OCI-LY1 (cell line): ENCODE measurements around the gene CLDN20.

Experiments used
- EZH2 ChIP-seq: fragments of 200-600 bp; sonication (generic), shearing (Covaris generic); IDR thresholded peaks from 2 replicates; pipeline ENCODE4 v1.8.0; 2017; ENCODE audit warnings: borderline replicate concordance, mixed run types, mild to moderate bottlenecking, antibody characterized with exemption, low read length, moderate library complexity, mixed read lengths
- TF ChIP-seq, protein P1 (sequence below): fragments of 200-600 bp; sonication (generic), shearing (Covaris generic); IDR thresholded peaks from 2 replicates; pipeline ENCODE4 v1.5.1; 2017; ENCODE audit warnings: mild to moderate bottlenecking, antibody characterized with exemption, low read length, moderate library complexity, mixed read lengths

DNA sequence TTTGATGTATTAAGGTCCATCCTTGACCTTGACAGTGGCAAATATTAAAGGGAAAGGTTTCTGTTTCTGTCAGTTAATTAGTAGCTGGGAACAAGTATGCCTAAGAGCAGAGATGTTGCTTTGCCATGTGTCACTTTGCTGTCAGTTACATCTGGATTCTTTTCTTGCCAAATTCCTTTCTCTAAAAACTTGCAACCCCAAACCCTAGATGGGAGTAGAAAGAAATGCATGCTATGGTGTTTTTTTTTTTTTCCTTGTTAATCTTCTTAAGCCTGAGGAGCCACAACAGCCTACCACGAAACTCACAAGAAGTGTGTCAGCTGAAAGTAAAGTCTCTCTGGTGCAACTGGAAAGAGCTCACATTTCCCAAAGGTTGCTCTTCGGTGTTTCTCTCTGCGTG lies 18.0 kb upstream of the CLDN20 start:
- TF ChIP-seq EZH2: no peak
- TF ChIP-seq, protein P1, sequence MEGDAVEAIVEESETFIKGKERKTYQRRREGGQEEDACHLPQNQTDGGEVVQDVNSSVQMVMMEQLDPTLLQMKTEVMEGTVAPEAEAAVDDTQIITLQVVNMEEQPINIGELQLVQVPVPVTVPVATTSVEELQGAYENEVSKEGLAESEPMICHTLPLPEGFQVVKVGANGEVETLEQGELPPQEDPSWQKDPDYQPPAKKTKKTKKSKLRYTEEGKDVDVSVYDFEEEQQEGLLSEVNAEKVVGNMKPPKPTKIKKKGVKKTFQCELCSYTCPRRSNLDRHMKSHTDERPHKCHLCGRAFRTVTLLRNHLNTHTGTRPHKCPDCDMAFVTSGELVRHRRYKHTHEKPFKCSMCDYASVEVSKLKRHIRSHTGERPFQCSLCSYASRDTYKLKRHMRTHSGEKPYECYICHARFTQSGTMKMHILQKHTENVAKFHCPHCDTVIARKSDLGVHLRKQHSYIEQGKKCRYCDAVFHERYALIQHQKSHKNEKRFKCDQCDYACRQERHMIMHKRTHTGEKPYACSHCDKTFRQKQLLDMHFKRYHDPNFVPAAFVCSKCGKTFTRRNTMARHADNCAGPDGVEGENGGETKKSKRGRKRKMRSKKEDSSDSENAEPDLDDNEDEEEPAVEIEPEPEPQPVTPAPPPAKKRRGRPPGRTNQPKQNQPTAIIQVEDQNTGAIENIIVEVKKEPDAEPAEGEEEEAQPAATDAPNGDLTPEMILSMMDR: no peak
